NCI-H345 (cell line): ENCODE data around the gene GNG7.
A peak's percentile ranks its signal among the peaks of the same experiment; 100 is the strongest.
"Not testable (repeated sequence)": the region's sequence is repeated elsewhere in the genome, so short reads cannot be mapped to it uniquely, and the experiment has no call there.

ENCODE experiments used
- DNase-seq: peaks from one replicate; lab custom pipeline; 2025; lab: John Stamatoyannopoulos, UW

The GNG7 gene

GRCh38 chr19:2483484-2484151, 218.9 kb downstream of the GNG7 start:
- DNase-seq = no peak

GRCh38 chr19:2483084-2483483, 219.4 kb downstream of the GNG7 start:
- no peak for DNase-seq

GRCh38 chr19:2482354-2483038, 220.0 kb downstream of the GNG7 start:
- DNase-seq = no peak

DNA sequence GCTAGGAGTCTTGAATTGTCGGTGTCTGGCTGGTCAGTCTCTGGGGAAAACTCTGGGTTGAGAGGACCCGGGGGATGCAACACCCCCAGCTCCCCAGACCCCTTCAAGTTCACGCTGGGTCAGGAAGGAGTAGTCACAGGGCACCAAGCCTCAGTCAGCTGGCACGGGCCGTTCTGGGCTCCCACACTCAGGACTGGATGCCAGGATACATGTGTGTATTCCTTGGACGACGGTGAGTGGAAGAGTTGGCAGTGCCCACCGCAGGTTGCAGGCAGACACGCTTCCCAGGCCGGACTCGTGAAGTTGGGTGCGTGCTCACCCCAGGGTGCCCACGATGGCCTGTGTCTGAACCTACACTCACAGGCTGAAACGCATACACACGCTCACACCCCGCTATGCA, 221.0 kb downstream of the GNG7 start:
- DNase-seq = no peak

- no peak for DNase-seq
Observed at GRCh38 chr19:2479556-2480194, 222.8 kb downstream of the GNG7 start.

DNA sequence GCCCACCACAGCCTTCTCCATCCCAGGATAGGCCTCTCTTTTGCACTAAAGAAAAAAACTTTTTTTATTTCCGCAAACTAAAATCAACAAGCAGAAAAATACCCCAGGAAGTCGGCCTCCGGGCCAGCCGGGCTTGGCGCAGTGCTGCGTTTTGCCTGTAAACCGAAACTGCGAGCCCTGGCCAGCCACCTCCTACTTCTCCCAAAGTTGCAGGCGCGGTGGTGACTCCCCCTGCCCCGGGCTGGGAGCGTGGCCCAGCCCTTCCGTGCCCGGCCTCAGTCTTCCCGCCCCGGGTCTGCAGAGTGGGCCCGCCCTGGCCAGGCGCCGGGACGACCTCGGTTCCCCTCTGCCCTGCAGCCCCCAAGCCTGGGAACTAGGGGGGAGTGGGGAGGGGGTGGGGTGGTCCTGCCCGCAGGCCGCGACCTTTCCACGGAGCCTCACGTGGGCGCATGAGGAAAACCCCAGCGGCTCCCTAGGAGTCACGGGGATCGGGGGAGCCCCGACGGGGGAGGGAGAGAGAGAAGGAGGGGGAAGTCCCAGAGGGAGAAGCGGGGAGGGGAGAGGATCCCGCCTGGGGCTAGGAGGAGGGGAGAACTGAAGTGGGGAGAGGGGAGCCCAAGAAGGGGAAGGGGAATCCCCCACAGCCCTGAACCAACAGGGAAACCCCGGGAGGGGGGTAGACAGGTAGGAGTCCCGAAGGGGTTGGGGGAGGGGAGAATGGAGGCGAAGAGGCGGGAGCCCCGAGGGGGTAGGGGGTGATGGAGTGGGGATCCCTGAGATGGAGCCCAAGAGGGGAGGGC, 223.5 kb downstream of the GNG7 start:
- DNase-seq = no peak

GRCh38 chr19:2478278-2478755, 224.2 kb downstream of the GNG7 start:
- DNase-seq = peak; percentile 51

DNA sequence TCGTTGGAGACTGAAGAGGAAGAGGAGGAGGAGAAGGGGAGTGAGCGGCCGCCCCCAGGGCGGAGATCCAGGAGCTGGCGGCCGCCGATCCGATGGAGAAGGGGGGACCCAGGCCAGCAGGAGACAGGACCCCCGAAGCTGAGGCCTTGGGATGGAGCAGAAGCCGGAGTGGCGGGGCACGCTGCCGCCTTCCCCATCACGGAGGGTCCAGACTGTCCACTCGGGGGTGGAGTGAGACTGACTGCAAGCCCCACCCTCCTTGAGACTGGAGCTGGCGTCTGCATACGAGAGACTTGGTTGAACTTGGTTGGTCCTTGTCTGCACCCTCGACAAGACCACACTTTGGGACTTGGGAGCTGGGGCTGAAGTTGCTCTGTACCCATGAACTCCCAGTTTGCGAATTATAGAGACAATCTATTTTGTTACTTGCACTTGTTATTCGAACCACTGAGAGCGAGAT, 224.7 kb downstream of the GNG7 start:
- DNase-seq = no peak

- DNase-seq = peak; percentile 53
Observed at GRCh38 chr19:2477141-2477710, 225.3 kb downstream of the GNG7 start.

DNA sequence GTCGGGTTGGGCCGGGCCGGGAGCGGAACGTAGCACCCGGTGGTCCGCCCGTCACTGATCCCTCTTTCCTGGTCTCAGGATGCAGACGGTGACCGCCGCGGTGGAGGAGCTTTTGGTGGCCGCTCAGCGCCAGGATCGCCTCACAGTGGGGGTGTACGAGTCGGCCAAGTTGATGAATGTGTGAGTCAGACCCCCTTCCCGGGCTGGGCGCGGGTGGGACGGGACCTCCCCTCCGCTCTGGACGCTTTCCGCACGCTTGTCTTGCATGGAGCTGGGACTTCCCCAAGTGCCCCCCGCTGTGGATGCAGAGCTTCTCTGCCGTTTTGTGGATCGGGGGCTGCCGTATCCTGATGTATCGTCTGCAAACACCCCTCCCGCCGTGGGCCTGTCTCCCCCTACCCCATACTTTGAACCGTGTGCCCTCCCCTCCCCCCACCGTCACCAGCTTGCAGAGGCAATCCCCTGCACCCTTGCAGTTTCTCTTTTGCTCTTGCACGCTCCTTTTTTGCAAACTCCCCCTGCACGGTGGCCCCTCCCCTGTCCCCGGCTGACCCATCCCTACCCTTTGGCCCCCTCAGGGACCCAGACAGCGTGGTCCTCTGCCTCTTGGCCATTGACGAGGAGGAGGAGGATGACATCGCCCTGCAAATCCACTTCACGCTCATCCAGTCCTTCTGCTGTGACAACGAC, 225.9 kb downstream of the GNG7 start:
- DNase-seq = peak; percentile 37

DNA sequence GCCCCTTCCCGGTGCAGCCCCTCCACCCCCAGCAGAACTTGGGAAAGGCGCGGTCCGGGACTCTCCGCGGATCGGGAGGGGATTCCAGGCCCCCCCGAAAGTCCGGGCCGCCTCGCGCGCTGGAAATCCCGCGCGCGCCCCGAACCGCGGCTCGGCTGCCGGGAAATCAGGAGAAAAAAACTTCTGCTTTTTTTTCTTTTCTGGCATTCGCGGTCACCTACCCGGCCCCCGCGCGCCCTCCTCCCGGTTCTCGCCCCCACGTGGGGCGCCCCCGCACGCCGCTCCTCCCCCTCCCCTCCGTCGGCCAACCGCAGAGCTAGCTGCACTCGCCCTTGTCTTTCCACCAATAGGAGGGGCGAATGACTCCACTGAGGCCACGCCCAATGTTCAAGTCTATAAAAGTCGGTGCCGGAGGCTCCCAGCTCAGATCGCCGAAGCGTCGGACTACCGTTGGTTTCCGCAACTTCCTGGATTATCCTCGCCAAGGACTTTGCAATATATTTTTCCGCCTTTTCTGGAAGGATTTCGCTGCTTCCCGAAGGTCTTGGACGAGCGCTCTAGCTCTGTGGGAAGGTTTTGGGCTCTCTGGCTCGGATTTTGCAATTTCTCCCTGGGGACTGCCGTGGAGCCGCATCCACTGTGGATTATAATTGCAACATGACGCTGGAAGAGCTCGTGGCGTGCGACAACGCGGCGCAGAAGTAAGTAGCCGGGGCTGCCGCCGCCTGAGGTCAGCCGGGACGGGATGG, 226.6 kb downstream of the GNG7 start, which contains the start of gene GADD45B:
GADD45B (plus strand) TSS at position 426 of the 749 bp plus-strand sequence; CDS start at position 658, 232 bp downstream.
- peak; percentile 96 for DNase-seq

GRCh38 chr19:2475018-2475701, 227.3 kb downstream of the GNG7 start:
- DNase-seq = peak; percentile 47

DNA sequence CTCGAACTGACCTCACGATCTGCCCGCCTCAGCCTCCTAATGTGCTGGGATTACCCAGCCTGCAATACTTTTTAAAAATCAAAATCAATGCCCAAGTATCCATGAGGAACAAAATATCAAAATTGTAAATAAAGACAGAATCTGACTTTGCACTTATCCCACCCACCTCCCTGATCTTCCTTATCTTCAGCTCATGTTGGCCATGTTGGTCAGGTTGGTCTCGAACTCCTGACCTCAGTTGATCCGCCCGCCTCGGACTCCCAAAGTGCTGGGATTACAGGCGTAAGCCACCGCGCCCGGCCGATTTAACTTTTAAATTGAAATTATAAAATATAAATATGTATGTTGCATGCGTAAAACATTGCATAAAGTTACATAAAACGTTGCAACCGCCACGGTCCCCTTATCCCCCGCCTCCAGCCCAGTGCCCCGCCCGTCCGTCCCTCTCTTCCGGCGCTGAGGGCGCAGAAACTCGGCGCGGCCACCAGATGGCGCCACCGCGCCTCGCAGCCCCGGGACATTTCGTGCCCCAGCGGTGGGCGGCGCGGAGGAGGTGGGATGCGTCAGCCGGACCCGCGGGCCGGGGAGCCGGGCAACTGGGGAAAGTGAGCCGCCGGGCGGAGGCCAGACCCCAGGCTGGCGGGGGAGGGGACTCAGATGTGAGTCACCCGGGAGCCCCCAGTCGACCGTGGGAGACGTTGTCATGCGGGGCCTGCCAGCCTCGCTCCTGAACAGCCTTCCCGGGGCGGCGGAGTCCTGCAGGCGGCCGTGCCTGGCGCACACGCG, 228.1 kb downstream of the GNG7 start:
- peak; percentile 78 for DNase-seq

DNA sequence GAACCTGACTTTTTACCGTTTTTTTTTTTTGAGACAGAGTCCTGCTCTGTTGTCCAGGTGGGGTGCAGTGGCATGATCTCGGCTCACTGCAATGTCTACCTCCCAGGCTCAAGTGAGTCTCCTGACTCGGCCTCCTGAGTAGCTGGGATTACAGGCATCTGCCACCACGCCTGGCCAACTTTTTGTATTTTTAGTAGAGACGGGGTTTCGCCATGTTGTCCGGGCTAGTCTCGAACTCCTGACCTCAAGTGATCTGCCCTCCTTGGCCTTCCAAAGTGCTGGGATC, 232.6 kb downstream of the GNG7 start:
- not testable (repeated sequence) for DNase-seq

DNA sequence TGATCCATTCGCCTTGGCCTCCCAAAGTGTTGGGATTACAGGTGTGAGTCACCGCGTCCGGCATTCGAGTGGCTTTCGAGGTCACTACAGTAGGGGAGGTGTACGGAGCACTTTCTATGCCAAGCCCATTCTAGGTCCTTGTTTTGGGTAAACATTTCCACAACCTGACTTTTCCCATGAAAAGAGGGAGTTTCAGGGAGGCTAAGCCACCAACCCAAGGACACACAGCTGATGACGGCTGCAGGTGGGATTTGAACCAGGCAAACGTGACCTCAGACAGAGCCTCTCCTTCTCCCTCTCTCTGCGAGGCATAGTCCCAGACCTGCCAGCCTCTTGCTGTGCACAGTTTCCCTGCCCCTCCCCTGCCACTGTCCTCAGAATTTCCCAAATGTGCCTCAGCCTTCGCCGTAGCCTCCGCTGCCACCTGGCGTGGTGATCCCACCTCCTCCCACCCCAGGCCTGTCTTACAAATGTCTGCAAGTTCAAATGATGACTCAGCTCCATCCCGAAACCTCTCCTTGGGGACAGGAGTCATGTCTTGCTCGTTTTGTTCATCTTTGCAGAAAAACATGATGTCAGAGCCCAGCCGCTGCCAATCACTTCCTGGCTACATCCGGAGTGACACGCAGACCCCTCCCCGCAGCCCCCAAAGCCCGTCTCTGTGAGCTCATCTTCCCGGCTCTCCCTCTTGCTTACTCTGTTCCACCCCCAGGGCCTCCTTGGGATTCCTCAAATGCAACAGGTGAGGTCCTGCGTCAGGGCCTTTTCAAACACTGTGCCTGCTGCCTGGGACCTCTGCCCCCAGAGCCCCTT, 233.2 kb downstream of the GNG7 start:
- DNase-seq = no peak

- DNase-seq = no peak
Observed at GRCh38 chr19:2468596-2468995, 233.9 kb downstream of the GNG7 start.

- DNase-seq = no peak
Observed at GRCh38 chr19:2464389-2464788, 238.1 kb downstream of the GNG7 start.

- not testable (repeated sequence) for DNase-seq
Observed at GRCh38 chr19:2463694-2464093, 238.8 kb downstream of the GNG7 start.
